ENCODE results near the gene ZFHX3.

The ZFHX3 gene

DNA sequence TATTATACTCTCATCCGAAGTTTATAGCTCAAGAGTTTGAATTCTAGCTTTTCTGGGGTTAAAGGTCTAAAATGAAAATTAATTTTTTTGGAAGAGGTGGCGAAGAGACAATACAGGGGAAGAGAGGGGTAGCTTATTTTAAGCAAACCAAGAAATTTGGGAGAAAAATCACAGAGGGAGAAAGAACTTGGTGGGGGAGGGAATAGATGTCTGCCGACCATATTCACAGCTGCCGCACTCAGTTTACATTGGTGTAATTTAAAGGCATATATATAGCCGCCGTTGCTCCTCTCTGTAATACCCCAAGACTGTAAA is 6.5 kb upstream of the ZFHX3 start:
- Mint-ChIP-seq H3K4me3 (peak overlapping the region in 1 of 3 experiments; percentile 97), H3K9me3 (no peaks in the 10 kb centered on the region), H3K27me3 (ENCODE audit: low read depth) (peaks cover 7% of the 10 kb centered on the region), H3K4me1 (peaks cover 6% of the 10 kb centered on the region), H3K36me3 (ENCODE audit: low read depth) (no peaks in the 10 kb centered on the region), H3K27ac (no peak overlapping the region)
- TF ChIP-seq, protein P1, sequence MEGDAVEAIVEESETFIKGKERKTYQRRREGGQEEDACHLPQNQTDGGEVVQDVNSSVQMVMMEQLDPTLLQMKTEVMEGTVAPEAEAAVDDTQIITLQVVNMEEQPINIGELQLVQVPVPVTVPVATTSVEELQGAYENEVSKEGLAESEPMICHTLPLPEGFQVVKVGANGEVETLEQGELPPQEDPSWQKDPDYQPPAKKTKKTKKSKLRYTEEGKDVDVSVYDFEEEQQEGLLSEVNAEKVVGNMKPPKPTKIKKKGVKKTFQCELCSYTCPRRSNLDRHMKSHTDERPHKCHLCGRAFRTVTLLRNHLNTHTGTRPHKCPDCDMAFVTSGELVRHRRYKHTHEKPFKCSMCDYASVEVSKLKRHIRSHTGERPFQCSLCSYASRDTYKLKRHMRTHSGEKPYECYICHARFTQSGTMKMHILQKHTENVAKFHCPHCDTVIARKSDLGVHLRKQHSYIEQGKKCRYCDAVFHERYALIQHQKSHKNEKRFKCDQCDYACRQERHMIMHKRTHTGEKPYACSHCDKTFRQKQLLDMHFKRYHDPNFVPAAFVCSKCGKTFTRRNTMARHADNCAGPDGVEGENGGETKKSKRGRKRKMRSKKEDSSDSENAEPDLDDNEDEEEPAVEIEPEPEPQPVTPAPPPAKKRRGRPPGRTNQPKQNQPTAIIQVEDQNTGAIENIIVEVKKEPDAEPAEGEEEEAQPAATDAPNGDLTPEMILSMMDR (IDR thresholded peaks at IDR 0.05; ENCODE audit: unreplicated experiment in 3 of 3), result no peak

DNA sequence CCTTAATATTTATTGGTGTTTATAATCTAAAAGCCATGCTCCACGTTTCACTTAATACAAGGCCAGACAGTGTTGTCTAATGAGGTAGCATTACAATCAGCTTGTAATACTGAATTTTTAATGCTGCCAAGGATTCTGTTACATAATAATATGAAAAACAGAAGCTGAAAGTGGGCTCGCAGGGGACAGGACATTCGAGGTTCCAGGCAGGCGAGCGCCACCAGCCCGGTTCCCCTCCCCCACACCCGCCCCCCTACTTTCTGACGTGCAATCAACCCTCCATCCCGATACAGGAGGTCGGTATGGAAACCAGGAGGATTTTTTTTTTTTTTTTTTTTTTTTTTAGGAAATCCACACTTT is 6.2 kb upstream of the ZFHX3 start:
- H3K4me3 Mint-ChIP-seq, result peak overlapping the region in 1 of 3 experiments; percentile 97
- H3K36me3 Mint-ChIP-seq (ENCODE audit: low read depth), result no peaks in the 10 kb centered on the region
- H3K4me1 Mint-ChIP-seq, result peaks cover 3% of the 10 kb centered on the region
- TF ChIP-seq, protein P1 (IDR thresholded peaks at IDR 0.05; ENCODE audit: unreplicated experiment in 3 of 3), result no peak
- H3K9me3 Mint-ChIP-seq, result no peaks in the 10 kb centered on the region
- H3K27me3 Mint-ChIP-seq (ENCODE audit: low read depth), result peaks cover 3% of the 10 kb centered on the region
- no peak overlapping the region for H3K27ac Mint-ChIP-seq

DNA sequence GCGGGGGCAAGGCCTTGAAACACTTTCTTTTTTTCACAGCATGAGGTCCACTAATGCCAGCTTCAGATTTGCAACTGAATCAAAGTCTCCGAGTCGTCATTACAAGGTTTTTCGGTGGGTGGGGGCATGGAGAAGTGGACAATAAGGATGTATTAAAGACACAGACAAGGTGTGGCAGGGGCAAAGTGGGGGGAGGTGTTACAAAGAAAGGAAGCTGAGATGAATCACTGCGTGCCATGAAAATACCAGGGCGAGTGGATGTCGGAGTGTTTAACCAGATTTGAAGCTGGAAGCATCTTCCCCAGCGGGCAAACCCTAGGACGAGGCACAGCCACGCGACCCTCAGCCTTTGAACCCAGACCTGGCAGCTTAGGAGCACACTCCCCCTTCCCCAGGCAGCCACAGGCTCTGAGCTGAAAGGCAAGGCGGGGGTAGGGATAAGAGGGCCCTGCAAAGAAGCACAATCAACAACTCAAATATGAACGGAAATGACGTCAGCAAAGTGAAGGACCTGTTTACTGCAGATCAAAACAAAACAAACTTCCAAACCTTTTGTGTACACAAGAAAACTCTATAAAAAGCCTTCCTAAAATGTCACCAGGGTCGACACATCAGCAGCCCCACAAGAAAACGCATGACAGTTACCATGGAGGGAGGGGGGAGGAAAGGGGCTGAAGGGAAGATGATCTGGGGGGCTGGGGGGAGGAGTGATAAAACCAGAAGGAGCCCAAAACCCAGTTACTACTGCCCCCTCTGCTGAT is 5.6 kb upstream of the ZFHX3 start:
- no peaks in the 10 kb centered on the region for H3K36me3 Mint-ChIP-seq (ENCODE audit: low read depth)
- H3K27ac Mint-ChIP-seq, result no peak overlapping the region
- H3K9me3 Mint-ChIP-seq, result no peaks in the 10 kb centered on the region
- H3K4me1 Mint-ChIP-seq, result no peaks in the 10 kb centered on the region
- no peaks in the 10 kb centered on the region for H3K27me3 Mint-ChIP-seq (ENCODE audit: low read depth)
- TF ChIP-seq, protein P1 (IDR thresholded peaks at IDR 0.05; ENCODE audit: unreplicated experiment in 3 of 3), result no peak
- H3K4me3 Mint-ChIP-seq, result no peak overlapping the region

GRCh38 chr16:73053038-73053363 is 5.1 kb upstream of the ZFHX3 start:
- H3K36me3 Mint-ChIP-seq (ENCODE audit: low read depth), result no peaks in the 10 kb centered on the region
- H3K27ac Mint-ChIP-seq, result no peak overlapping the region
- no peaks in the 10 kb centered on the region for H3K27me3 Mint-ChIP-seq (ENCODE audit: low read depth)
- TF ChIP-seq, protein P1 (IDR thresholded peaks at IDR 0.05; ENCODE audit: unreplicated experiment in 3 of 3), result no peak
- H3K4me1 Mint-ChIP-seq, result no peaks in the 10 kb centered on the region
- no peaks in the 10 kb centered on the region for H3K9me3 Mint-ChIP-seq
- H3K4me3 Mint-ChIP-seq, result no peak overlapping the region

- TF ChIP-seq, protein P1 (IDR thresholded peaks at IDR 0.05; ENCODE audit: unreplicated experiment in 3 of 3), result no peak
- Mint-ChIP-seq H3K27me3 (ENCODE audit: low read depth) (no peaks in the 10 kb centered on the region), H3K9me3 (no peaks in the 10 kb centered on the region), H3K36me3 (ENCODE audit: low read depth) (no peaks in the 10 kb centered on the region), H3K4me3 (no peak overlapping the region), H3K4me1 (no peaks in the 10 kb centered on the region), H3K27ac (no peak overlapping the region)
Measured at GRCh38 chr16:73052576-73052975, 4.6 kb upstream of the ZFHX3 start.

GRCh38 chr16:73051961-73052360 is 4.0 kb upstream of the ZFHX3 start:
- H3K4me3 Mint-ChIP-seq, result no peak overlapping the region
- TF ChIP-seq, protein P1 (IDR thresholded peaks at IDR 0.05; ENCODE audit: unreplicated experiment in 3 of 3), result no peak
- peaks cover 5% of the 10 kb centered on the region for H3K4me1 Mint-ChIP-seq
- peaks cover 2% of the 10 kb centered on the region for H3K27me3 Mint-ChIP-seq (ENCODE audit: low read depth)
- H3K27ac Mint-ChIP-seq, result no peak overlapping the region
- no peaks in the 10 kb centered on the region for H3K36me3 Mint-ChIP-seq (ENCODE audit: low read depth)
- no peaks in the 10 kb centered on the region for H3K9me3 Mint-ChIP-seq

All from nephron (organoid).